ENCODE data around the gene TXNRD2. TPM values are rescaled to one million over a fixed set of nuclear protein-coding genes. Genes with fewer than 3 reads are reported as not detected.

Gene TXNRD2
- total and polyA plus RNA-seq, 10 of the 15 experiments (the other 5 are each of a cell fraction or from before 2014, with no cell fraction given): 1.6 to 26.0 (median 13.9) TPM

DNA sequence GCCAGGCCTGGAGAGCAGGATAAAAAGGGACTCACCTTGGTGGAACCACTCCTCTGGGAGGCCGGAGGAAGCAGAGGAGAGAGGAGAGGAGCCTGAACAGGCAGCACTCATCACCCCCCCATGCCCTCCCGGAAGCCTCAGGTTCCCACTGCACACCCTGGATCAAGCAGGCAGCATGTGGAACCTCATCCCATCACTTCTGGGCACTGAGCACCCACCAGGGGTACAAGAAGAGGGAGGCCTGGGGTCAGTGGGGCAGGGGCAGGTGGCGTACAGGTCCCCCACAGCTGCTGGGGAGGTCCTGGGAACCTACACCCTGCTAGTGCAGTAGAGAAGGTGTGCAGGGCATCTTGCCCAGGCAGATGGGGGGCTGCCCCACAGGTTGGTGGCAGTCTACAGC, 35.1 kb upstream of the TXNRD2 start:
- ChIA-PET CTCF (interaction anchor here (0.6 kb wide), 1 partner anchor 180 kb away, joined by 3 read pairs; no protein-coding TSS in a partner anchor), SMC1A (ENCODE audit: uncharacterized antibody, unreplicated experiment) (no interaction called here), POLR2A (no interaction called here), RAD21 (ENCODE audit: unreplicated experiment) (no interaction called here)
- no peaks in the 10 kb centered on the region for H3K79me2 ChIP-seq (ENCODE audit: control insufficient read depth, insufficient read depth, low read length)
- no peaks in the 10 kb centered on the region; a peak in 1 of 4 replicates for H3K36me3 ChIP-seq (ENCODE audit: control insufficient read depth in 2 of 2, insufficient read depth in 2 of 2, low read length in 1 of 2)
- DNase-seq (ENCODE audit: low read depth, low spot score) (no peak), FAIRE-seq (no peak), ATAC-seq (no peak)
- H2AFZ ChIP-seq (ENCODE audit: control insufficient read depth, low read depth, low read length): no peak overlapping the region
- H4K20me1 ChIP-seq (ENCODE audit: control insufficient read depth, insufficient read depth): no peaks in the 10 kb centered on the region
- no peaks in the 10 kb centered on the region for H3K9me3 ChIP-seq (replicated peaks; ENCODE audit: control insufficient read depth, insufficient read depth, low read length)
- TF ChIP-seq MYB (IDR thresholded peaks at IDR 0.05; ENCODE audit: borderline replicate concordance, low read depth, low read length) (no peak), KDM1A (IDR thresholded peaks at IDR 0.05; ENCODE audit: borderline replicate concordance) (no peak), NFXL1 (IDR thresholded peaks at IDR 0.05; ENCODE audit: borderline replicate concordance) (no peak), SP1 (IDR thresholded peaks at IDR 0.05; ENCODE audit: low read depth, low read length) (no peak), SIN3A (IDR thresholded peaks at IDR 0.05; ENCODE audit: low read depth, low read length) (no peak), RAD51 (IDR thresholded peaks at IDR 0.05) (no peak)
- intact Hi-C loops (cut with micrococcal nuclease; ENCODE audit: unreplicated experiment): no loop called here
- no peaks in the 10 kb centered on the region for H3K27me3 ChIP-seq (replicated peaks in 1 of 2; ENCODE audit: control insufficient read depth in 2 of 2, insufficient read depth in 2 of 2, low read length in 1 of 2)
- 25% methylated on average over 3 of the region's 3 CpGs for WGBS (ENCODE audit: insufficient coverage, insufficient replicate concordance, low lambda C conversion rate, missing lambda C conversion rate)
- H3K4me2 ChIP-seq (ENCODE audit: control insufficient read depth, insufficient read depth): no peak overlapping the region
- no peak overlapping the region for H3K4me3 ChIP-seq
- no peaks in the 10 kb centered on the region for H3K4me1 ChIP-seq (ENCODE audit: control insufficient read depth, insufficient read depth, low read length)
- no peak overlapping the region for H3K9ac ChIP-seq (ENCODE audit: control insufficient read depth, insufficient read depth, low read length)
- H3K27ac ChIP-seq (ENCODE audit: control insufficient read depth, insufficient read depth): no peak overlapping the region
- no TSS peak for BruUV-seq (replicated peaks)
- in situ Hi-C loops (cut with MboI): no loop called here

DNA sequence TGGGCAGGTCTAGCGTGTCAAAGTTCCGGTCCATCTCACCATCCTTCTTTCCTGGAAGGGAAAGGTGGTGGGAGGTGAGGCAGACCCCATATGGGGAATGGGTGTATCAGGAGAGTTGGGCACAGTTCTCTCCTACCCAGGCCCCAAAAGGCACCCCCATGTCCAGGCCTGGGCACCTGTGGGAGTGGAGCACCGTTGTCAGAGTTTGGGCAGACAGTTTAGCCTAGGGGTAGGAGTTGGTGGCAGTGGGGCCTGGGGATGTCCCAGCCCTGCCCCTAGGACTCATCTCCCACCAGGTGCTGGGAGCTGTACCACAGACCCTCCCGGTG, 34.1 kb upstream of the TXNRD2 start:
- in situ Hi-C loops (cut with MboI): no loop called here
- RAD21 ChIA-PET (ENCODE audit: unreplicated experiment): no interaction called here
- H4K20me1 ChIP-seq (ENCODE audit: control insufficient read depth, insufficient read depth): no peaks in the 10 kb centered on the region
- WGBS (ENCODE audit: insufficient coverage, insufficient replicate concordance, low lambda C conversion rate, missing lambda C conversion rate): 60% methylated on average over 4 of the region's 4 CpGs
- ATAC-seq (no peak), FAIRE-seq (no peak), DNase-seq (ENCODE audit: low read depth, low spot score) (no peak)
- H2AFZ ChIP-seq (ENCODE audit: control insufficient read depth, low read depth, low read length): no peak overlapping the region
- no peaks in the 10 kb centered on the region for H3K9me3 ChIP-seq (replicated peaks; ENCODE audit: control insufficient read depth, insufficient read depth, low read length)
- intact Hi-C loops (cut with micrococcal nuclease; ENCODE audit: unreplicated experiment): no loop called here
- POLR2A ChIA-PET: no interaction called here
- H3K4me2 ChIP-seq (ENCODE audit: control insufficient read depth, insufficient read depth): no peak overlapping the region
- H3K27ac ChIP-seq (ENCODE audit: control insufficient read depth, insufficient read depth): no peak overlapping the region
- H3K9ac ChIP-seq (ENCODE audit: control insufficient read depth, insufficient read depth, low read length): no peak overlapping the region
- H3K79me2 ChIP-seq (ENCODE audit: control insufficient read depth, insufficient read depth, low read length): no peaks in the 10 kb centered on the region
- H3K27me3 ChIP-seq (replicated peaks in 1 of 2; ENCODE audit: control insufficient read depth in 2 of 2, insufficient read depth in 2 of 2, low read length in 1 of 2): no peaks in the 10 kb centered on the region
- no peaks in the 10 kb centered on the region for H3K4me1 ChIP-seq (ENCODE audit: control insufficient read depth, insufficient read depth, low read length)
- SMC1A ChIA-PET (ENCODE audit: uncharacterized antibody, unreplicated experiment): no interaction called here
- CTCF ChIA-PET: interaction anchor here (1.2 kb wide), 1 partner anchor 38 kb away, joined by 3 read pairs; no protein-coding TSS in a partner anchor
- no peaks in the 10 kb centered on the region; a peak in 2 of 4 replicates for H3K36me3 ChIP-seq (ENCODE audit: control insufficient read depth in 2 of 2, insufficient read depth in 2 of 2, low read length in 1 of 2)
- BruUV-seq (replicated peaks): no TSS peak
- no peak overlapping the region for H3K4me3 ChIP-seq
- TF ChIP-seq BACH1 (IDR thresholded peaks at IDR 0.05; ENCODE audit: borderline replicate concordance) (no peak), YBX1 (IDR thresholded peaks at IDR 0.05) (no peak), NR2C1 (IDR thresholded peaks at IDR 0.05) (no peak), CREB1 (IDR thresholded peaks at IDR 0.05; ENCODE audit: low read depth) (no peak)
- TF ChIP-seq, protein P1, sequence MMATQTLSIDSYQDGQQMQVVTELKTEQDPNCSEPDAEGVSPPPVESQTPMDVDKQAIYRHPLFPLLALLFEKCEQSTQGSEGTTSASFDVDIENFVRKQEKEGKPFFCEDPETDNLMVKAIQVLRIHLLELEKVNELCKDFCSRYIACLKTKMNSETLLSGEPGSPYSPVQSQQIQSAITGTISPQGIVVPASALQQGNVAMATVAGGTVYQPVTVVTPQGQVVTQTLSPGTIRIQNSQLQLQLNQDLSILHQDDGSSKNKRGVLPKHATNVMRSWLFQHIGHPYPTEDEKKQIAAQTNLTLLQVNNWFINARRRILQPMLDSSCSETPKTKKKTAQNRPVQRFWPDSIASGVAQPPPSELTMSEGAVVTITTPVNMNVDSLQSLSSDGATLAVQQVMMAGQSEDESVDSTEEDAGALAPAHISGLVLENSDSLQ (IDR thresholded peaks at IDR 0.05): no peak
- TF ChIP-seq, protein P2, sequence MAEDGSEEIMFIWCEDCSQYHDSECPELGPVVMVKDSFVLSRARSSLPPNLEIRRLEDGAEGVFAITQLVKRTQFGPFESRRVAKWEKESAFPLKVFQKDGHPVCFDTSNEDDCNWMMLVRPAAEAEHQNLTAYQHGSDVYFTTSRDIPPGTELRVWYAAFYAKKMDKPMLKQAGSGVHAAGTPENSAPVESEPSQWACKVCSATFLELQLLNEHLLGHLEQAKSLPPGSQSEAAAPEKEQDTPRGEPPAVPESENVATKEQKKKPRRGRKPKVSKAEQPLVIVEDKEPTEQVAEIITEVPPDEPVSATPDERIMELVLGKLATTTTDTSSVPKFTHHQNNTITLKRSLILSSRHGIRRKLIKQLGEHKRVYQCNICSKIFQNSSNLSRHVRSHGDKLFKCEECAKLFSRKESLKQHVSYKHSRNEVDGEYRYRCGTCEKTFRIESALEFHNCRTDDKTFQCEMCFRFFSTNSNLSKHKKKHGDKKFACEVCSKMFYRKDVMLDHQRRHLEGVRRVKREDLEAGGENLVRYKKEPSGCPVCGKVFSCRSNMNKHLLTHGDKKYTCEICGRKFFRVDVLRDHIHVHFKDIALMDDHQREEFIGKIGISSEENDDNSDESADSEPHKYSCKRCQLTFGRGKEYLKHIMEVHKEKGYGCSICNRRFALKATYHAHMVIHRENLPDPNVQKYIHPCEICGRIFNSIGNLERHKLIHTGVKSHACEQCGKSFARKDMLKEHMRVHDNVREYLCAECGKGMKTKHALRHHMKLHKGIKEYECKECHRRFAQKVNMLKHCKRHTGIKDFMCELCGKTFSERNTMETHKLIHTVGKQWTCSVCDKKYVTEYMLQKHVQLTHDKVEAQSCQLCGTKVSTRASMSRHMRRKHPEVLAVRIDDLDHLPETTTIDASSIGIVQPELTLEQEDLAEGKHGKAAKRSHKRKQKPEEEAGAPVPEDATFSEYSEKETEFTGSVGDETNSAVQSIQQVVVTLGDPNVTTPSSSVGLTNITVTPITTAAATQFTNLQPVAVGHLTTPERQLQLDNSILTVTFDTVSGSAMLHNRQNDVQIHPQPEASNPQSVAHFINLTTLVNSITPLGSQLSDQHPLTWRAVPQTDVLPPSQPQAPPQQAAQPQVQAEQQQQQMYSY (CRISPR knock-in tag; IDR thresholded peaks at IDR 0.05): no peak
- TF ChIP-seq, protein P3, sequence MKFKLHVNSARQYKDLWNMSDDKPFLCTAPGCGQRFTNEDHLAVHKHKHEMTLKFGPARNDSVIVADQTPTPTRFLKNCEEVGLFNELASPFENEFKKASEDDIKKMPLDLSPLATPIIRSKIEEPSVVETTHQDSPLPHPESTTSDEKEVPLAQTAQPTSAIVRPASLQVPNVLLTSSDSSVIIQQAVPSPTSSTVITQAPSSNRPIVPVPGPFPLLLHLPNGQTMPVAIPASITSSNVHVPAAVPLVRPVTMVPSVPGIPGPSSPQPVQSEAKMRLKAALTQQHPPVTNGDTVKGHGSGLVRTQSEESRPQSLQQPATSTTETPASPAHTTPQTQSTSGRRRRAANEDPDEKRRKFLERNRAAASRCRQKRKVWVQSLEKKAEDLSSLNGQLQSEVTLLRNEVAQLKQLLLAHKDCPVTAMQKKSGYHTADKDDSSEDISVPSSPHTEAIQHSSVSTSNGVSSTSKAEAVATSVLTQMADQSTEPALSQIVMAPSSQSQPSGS (IDR thresholded peaks at IDR 0.05; ENCODE audit: low read length): no peak
- TF ChIP-seq, protein P4, sequence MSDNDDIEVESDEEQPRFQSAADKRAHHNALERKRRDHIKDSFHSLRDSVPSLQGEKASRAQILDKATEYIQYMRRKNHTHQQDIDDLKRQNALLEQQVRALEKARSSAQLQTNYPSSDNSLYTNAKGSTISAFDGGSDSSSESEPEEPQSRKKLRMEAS (IDR thresholded peaks at IDR 0.05; ENCODE audit: low read depth, low read length): no peak
